Activated naive CD4-positive, alpha-beta T cell treated with anti-CD3 and anti-CD28 coated beads, Interleukin-2, amount 50 U/mL, for 72 hours (primary cell): Measurements from ENCODE around the gene PLSCR3. TPM values are rescaled to one million over a fixed set of nuclear protein-coding genes. Genes with fewer than 3 reads are reported as not detected.
A peak's percentile ranks its signal among the peaks of the same experiment; 100 is the strongest.

ENCODE experiments used
- ATAC-seq, 2 donors: fragments of 150-1000 bp; cut with Tn5 transposase; 2 replicates each; pipeline ENCODE4 v1.10.0; 2021; ENCODE audit warnings: mild to moderate bottlenecking in 2 of 2, moderate library complexity in 2 of 2
- DNase-seq, 2 donors: peaks; one replicate each; pipeline ENCODE4 v3.0.0; 2021 to 2022; ENCODE audit warnings: low spot score in 2 of 2
- H3K27ac Mint-ChIP-seq, 2 donors: one replicate each; pipeline ENCODE4 v1.8.0; 2022; ENCODE audit warnings: mild to moderate bottlenecking in 2 of 2, mixed read lengths in 2 of 2
- H3K36me3 Mint-ChIP-seq, 2 donors: one replicate each; pipeline ENCODE4 v1.8.0; 2022; ENCODE audit warnings: mixed read lengths in 2 of 2
- H3K9me3 Mint-ChIP-seq, 2 donors: one replicate each; pipeline ENCODE4 v1.8.0; 2022; ENCODE audit warnings: mixed read lengths in 2 of 2
- total RNA-seq, 2 donors: library from RNA; stranded (reverse); gene quantifications; one replicate each; pipeline ENCODE4 v1.2.3, GENCODE V29; 2022

The PLSCR3 gene
- total RNA-seq, 2 donors from 2014 or later = 58.2 to 77.5 TPM

DNA sequence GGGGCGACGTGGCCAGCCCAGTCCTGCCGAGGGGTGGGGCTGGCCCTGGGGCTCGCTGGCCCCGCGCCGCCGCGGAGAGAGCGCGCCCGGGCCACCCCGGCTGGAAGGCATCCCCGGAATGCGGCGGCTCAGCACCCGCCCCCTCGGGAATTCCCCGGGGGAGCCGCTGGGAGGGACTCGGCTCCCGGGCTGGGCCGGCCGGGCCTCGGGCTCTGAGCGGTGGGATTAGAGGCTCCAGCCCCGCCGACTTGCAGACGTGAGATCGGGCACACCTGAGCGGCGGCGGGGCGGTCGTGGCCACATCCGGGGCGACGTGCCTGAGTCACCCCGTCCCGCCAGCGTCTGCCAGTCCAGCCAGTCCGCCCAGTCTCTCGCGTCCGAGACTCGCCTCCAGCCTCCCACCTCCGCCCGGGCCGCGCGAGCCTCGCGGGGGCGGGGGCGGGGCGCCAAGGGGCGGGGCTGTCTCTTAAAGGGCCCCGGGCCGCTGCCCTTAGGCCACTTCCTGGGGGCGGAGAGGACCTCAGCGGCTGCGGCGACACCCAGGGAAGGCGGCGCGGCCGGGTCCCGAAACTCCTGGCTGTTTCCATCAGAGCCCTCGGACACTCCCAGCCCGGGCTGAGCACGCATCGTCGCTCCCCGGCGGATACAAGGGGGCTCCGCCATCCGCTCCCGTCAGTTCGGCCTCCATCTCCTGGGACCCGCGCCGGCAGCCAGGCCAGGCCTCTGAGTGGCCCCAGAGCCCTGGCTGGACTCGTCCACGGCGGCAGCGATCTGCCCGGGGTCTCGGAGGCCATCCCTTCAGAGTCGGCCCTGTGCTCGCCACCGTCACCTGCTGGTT, 42.4 kb downstream of the PLSCR3 start, which contains the start of gene KCTD11:
Gene KCTD11 (plus strand): TSS at position 498 of the 838 bp plus-strand sequence.
- peak within 1 kb of the TSS; percentile 87 to 96 for H3K27ac Mint-ChIP-seq
- peak; percentile 73 to 85 for ATAC-seq
- peaks cover 11 to 24% of the 10 kb centered on the region in 2 donors for H3K36me3 Mint-ChIP-seq
- peak; percentile 81 to 96 for DNase-seq
- no peaks in the 10 kb centered on the region for H3K9me3 Mint-ChIP-seq

DNA sequence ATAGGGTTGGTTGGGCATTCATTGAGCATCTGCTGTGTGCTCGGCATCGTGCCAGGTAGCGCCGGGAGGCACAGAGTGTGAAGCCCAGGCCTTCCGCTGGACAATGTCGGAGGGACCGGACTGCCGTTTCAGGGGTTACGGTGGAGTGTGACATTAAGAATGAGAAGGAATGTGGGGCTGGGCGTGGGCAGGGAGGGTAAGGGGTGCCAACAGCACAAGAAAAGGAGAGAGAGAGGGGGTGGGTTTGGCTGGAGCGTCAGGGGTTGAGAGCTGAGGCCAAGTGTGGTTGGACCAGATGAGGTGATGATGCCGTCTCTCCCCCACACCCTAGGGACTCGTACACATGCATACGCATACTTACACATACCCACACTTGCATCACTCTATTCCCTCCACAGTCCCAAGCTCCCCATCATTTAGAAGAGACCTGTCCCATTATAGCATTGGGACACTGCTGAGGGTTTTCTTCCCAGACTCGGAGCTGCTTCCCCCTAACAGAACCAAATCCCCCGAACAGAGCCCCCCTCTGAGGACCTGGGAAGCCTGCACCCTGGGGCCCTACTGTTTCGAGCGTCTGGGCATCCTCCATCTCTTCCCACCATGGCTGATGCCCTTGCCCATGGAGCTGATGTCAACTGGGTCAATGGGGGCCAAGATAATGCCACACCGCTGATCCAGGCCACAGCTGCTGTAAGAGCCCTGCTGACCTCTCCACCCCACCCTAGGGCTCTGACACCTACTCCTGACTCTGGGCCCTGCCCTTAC, 45.7 kb downstream of the PLSCR3 start:
- peak overlapping the region in 1 of 2 donors; percentile 81 for H3K27ac Mint-ChIP-seq
- peaks cover 11 to 27% of the 10 kb centered on the region in 2 donors for H3K36me3 Mint-ChIP-seq
- H3K9me3 Mint-ChIP-seq = no peaks in the 10 kb centered on the region
- ATAC-seq = no peak
- DNase-seq = no peak

DNA sequence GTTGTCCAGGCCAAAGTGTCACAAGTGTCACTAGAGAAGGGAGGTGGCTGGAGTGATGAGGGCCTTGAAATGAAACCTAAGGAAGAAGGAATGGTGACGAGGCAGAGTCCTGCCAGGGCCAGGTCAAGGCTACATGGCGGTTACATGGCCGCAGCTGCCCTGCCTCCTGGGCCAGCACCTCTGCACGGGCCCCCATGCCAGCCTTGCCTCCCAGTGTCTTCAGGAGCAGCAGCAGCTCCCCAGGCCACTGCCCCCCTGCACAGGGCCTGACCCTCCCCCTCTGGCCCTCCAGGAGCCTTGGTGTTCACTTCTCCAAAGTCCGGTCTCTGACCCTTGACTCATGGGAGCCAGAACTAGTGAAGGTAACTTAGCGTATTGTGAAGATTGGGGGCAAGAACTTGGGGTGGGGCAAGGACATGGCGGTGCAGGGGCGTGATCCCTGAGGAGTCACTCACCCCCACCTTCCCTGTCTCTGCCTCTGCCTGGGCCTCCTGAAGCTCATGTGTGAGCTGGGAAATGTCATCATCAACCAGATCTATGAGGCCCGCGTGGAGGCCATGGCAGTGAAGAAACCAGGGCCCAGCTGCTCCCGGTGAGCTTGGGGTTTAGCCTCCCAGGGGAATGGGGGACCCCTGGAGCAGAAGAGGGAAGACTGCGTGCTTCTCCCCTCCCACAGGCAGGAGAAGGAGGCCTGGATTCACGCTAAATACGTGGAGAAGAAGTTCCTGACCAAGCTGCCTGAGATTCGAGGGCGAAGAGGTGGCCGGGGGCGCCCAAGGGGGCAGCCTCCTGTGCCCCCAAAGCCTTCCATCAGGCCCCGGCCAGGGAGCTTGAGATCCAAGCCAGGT, 46.5 kb downstream of the PLSCR3 start:
- no peak for ATAC-seq
- DNase-seq = no peak
- Mint-ChIP-seq H3K36me3 (peaks cover 9 to 29% of the 10 kb centered on the region in 2 donors), H3K27ac (peak overlapping the region in 1 of 2 donors; percentile 81), H3K9me3 (no peaks in the 10 kb centered on the region)

DNA sequence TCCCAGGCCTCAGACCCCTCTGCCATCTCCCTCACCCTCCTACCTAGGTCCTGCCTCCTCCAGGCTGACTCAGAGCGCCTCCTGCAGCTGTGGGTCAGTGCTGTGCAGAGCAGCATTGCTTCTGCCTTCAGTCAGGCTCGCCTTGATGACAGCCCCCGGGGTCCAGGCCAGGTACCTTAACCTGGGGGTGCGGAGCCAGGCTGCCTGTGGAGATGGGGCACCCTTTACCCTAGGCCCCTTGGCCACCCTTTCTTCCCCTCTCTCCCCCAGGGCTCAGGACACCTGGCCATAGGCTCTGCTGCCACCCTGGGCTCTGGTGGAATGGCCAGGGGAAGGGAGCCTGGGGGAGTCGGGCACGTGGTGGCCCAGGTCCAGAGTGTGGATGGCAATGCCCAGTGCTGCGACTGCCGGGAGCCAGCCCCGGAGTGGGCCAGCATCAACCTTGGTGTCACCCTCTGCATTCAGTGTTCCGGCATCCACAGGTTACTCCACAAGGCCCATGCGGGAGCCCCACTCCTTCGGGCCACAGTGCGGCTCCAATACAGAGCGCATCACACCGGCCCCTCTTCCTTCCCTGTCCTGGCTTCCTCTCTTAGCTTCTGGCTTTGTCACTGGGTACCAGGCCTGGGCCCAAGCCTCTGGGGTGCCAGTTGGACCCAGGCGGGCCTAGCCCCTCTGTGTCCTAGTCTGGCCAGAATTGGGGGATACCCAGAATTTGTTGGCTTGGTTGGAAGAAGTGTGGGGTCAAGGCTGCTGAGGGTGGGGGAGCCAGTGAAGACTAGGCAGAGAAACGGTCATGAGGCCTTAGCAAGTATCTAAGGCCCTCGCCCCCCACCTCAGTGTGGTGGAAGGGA, 47.3 kb downstream of the PLSCR3 start:
- DNase-seq (no peak), ATAC-seq (no peak)
- Mint-ChIP-seq H3K36me3 (peaks cover 6 to 22% of the 10 kb centered on the region in 2 donors), H3K9me3 (no peaks in the 10 kb centered on the region), H3K27ac (peak overlapping the region in 1 of 2 donors; percentile 62)

DNA sequence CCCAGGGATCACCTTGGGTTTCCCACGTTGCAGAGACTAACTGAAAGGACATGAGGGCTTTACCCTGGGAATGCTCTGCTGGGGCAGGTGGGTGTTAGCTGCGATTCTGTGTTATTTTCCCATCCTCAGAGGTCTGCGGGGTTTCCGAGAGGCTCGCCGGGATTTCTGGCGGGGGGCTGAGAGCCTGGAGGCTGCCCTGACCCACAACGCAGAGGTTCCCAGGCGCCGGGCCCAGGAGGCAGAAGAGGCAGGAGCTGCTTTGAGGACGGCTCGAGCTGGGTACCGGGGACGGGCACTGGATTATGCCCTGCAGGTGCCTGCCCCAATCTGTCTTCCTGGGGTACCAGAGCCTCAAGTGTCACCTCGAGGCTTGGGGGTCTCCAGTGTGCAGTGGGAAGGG, 51.1 kb downstream of the PLSCR3 start:
- no peak for DNase-seq
- H3K9me3 Mint-ChIP-seq = no peaks in the 10 kb centered on the region
- no peak for ATAC-seq
- H3K27ac Mint-ChIP-seq = peak overlapping the region in 1 of 2 donors; percentile 55
- peaks cover 15 to 22% of the 10 kb centered on the region in 2 donors for H3K36me3 Mint-ChIP-seq

DNA sequence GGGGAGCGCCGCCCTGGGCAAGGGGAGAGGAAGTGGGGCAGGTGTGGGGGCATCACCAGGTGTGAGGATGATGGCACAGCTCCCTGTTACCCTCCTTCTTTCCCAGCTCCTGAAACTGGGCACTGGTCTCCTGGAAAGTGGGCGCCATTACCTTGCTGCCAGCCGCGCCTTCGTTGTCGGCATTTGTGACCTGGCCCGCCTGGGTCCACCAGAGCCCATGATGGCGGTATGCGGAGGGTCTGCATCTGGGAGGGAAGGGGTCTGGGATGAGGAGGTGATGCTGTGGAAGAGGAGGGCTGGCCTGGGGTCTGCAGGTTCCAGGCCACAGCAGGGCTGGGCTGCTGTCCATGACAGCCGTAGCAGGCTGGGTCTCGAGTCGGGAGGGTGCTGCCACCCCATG, 52.5 kb downstream of the PLSCR3 start:
- ATAC-seq (no peak), DNase-seq (no peak)
- H3K36me3 Mint-ChIP-seq = peaks cover 22 to 34% of the 10 kb centered on the region in 2 donors
- H3K27ac Mint-ChIP-seq = peak overlapping the region in 1 of 2 donors; percentile 71
- no peaks in the 10 kb centered on the region for H3K9me3 Mint-ChIP-seq

DNA sequence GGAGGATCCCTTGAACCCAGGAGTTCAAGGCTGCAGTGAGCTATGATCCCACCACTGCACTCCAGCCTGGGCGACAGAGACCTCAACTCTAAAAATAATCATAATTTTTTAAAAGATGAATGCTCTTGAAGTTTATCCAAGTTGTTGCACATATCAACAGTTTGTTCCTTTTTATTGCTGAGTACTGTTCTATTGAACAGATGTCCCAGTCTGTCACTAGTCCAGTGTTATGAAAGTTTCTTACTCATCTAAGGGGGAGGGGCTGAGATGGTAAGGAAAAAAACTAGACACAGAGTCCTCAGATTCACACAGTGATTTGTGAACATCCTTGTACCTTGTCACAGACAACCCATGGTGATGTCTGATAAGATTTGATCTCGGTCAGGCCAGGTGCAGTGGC, 54.1 kb downstream of the PLSCR3 start:
- DNase-seq (no peak), ATAC-seq (no peak)
- H3K27ac Mint-ChIP-seq = peak overlapping the region in 1 of 2 donors; percentile 57
- H3K36me3 Mint-ChIP-seq = peaks cover 28 to 35% of the 10 kb centered on the region in 2 donors
- no peaks in the 10 kb centered on the region for H3K9me3 Mint-ChIP-seq

Other genes starting within 250 kb of the PLSCR3 start
- gene ASGR1, start 215.2 kb downstream of the PLSCR3 start, total RNA-seq = 1 to 10 TPM; 2.0 to 3.9 TPM
- 10 to 100 TPM; 20.1 to 27.1 TPM for gene DLG4, start 174.7 kb downstream of the PLSCR3 start, total RNA-seq
- gene ACADVL, start 174.6 kb downstream of the PLSCR3 start, total RNA-seq = 100 to 1,000 TPM; 360 to 445 TPM
- gene DVL2, start 160.0 kb downstream of the PLSCR3 start, total RNA-seq = 10 to 100 TPM; 56.2 to 73.4 TPM
- 10 to 100 TPM; 25.9 to 52.4 TPM for gene PHF23, start 155.1 kb downstream of the PLSCR3 start, total RNA-seq
- gene GABARAP, start 152.1 kb downstream of the PLSCR3 start, total RNA-seq = 100 to 1,000 TPM; 167 to 298 TPM
- 100 to 1,000 TPM; 171 to 179 TPM for gene CTDNEP1, start 142.8 kb downstream of the PLSCR3 start, total RNA-seq
- 10 to 100 TPM; 45.6 to 62.3 TPM for gene ELP5, start 142.3 kb downstream of the PLSCR3 start, total RNA-seq
- 1 to 10 TPM in 1 of 2 donors, under 1 TPM in 1; 0.55 to 1.5 TPM for gene CLDN7, start 132.0 kb downstream of the PLSCR3 start, total RNA-seq
- under 1 TPM in 1 of 2 donors, not detected in 1; 0.51 TPM for gene SLC2A4, start 112.8 kb downstream of the PLSCR3 start, total RNA-seq
- 1 to 10 TPM in 1 of 2 donors, under 1 TPM in 1; 0.18 to 1.7 TPM for gene YBX2, start 99.9 kb downstream of the PLSCR3 start, total RNA-seq
- gene EIF5A, start 86.9 kb downstream of the PLSCR3 start, total RNA-seq = 100 to 1,000 TPM; 493 to 836 TPM
- 10 to 100 TPM; 36.3 to 48.6 TPM for gene GPS2, start 79.2 kb downstream of the PLSCR3 start, total RNA-seq
- 10 to 100 TPM; 24.8 to 32.7 TPM for gene NEURL4, start 65.2 kb downstream of the PLSCR3 start, total RNA-seq
- gene ACAP1, start 58.0 kb downstream of the PLSCR3 start, total RNA-seq = 100 to 1,000 TPM; 400 to 610 TPM
- 10 to 100 TPM in 1 of 2 donors, 1 to 10 TPM in 1; 3.6 to 10.1 TPM for gene KCTD11, start 42.4 kb downstream of the PLSCR3 start, total RNA-seq
- under 1 TPM in 1 of 2 donors, not detected in 1; 0.21 TPM for gene TMEM95, start 39.4 kb downstream of the PLSCR3 start, total RNA-seq
- gene TNK1, start 13.4 kb downstream of the PLSCR3 start, total RNA-seq = 1 to 10 TPM; 2.7 to 5.3 TPM
- gene TMEM256, start 9.6 kb upstream of the PLSCR3 start, total RNA-seq = 100 to 1,000 TPM in 1 of 2 donors, 10 to 100 TPM in 1; 78.9 to 114 TPM
- gene NLGN2, start 13.3 kb upstream of the PLSCR3 start, total RNA-seq = 10 to 100 TPM; 14.5 to 15.8 TPM
- not detected for gene SPEM1, start 25.8 kb upstream of the PLSCR3 start, total RNA-seq
- under 1 TPM in 1 of 2 donors, not detected in 1; 0.14 TPM for gene SPEM2, start 31.1 kb upstream of the PLSCR3 start, total RNA-seq
- gene SPEM3, start 34.3 kb upstream of the PLSCR3 start, total RNA-seq = not detected
- gene TMEM102, start 40.9 kb upstream of the PLSCR3 start, total RNA-seq = 10 to 100 TPM in 1 of 2 donors, 1 to 10 TPM in 1; 9.2 to 13.2 TPM
- 10 to 100 TPM in 1 of 2 donors, 1 to 10 TPM in 1; 2.6 to 35.5 TPM for gene FGF11, start 45.0 kb upstream of the PLSCR3 start, total RNA-seq
- gene CHRNB1, start 50.5 kb upstream of the PLSCR3 start, total RNA-seq = 10 to 100 TPM; 12.1 to 17.6 TPM
- 10 to 100 TPM; 21.8 to 26.5 TPM for gene ZBTB4, start 85.1 kb upstream of the PLSCR3 start, total RNA-seq
- gene SLC35G6, start 86.9 kb upstream of the PLSCR3 start, total RNA-seq = not detected
- gene POLR2A, start 89.8 kb upstream of the PLSCR3 start, total RNA-seq = 100 to 1,000 TPM; 280 to 333 TPM
- 10 to 100 TPM; 16.4 to 18.9 TPM for gene TNFSF12, start 154.5 kb upstream of the PLSCR3 start, total RNA-seq
- gene TNFSF13, start 164.2 kb upstream of the PLSCR3 start, total RNA-seq = 1 to 10 TPM; 4.6 to 6.0 TPM
- gene SENP3, start 167.4 kb upstream of the PLSCR3 start, total RNA-seq = 10 to 100 TPM; 42.9 to 46.3 TPM
- gene CD68, start 185.1 kb upstream of the PLSCR3 start, total RNA-seq = 10 to 100 TPM in 1 of 2 donors, 1 to 10 TPM in 1; 7.6 to 12.7 TPM
- gene MPDU1, start 189.3 kb upstream of the PLSCR3 start, total RNA-seq = 10 to 100 TPM; 52.1 to 60.6 TPM
- under 1 TPM; 0.23 to 0.93 TPM for gene SOX15, start 195.6 kb upstream of the PLSCR3 start, total RNA-seq
- 10 to 100 TPM; 34.7 to 66.2 TPM for gene FXR2, start 220.4 kb upstream of the PLSCR3 start, total RNA-seq
- gene SAT2, start 233.3 kb upstream of the PLSCR3 start, total RNA-seq = 10 to 100 TPM; 24.4 to 49.6 TPM
- under 1 TPM in 1 of 2 donors, not detected in 1; 0.50 TPM for gene SHBG, start 235.6 kb upstream of the PLSCR3 start, total RNA-seq